Measurements from ENCODE around the gene WDR82. TPM values are rescaled to one million over a fixed set of nuclear protein-coding genes. Genes with fewer than 3 reads are reported as not detected.

WDR82 gene
- total RNA-seq, 2 donors from 2014 or later, result 82.8 to 87.4 TPM

DNA sequence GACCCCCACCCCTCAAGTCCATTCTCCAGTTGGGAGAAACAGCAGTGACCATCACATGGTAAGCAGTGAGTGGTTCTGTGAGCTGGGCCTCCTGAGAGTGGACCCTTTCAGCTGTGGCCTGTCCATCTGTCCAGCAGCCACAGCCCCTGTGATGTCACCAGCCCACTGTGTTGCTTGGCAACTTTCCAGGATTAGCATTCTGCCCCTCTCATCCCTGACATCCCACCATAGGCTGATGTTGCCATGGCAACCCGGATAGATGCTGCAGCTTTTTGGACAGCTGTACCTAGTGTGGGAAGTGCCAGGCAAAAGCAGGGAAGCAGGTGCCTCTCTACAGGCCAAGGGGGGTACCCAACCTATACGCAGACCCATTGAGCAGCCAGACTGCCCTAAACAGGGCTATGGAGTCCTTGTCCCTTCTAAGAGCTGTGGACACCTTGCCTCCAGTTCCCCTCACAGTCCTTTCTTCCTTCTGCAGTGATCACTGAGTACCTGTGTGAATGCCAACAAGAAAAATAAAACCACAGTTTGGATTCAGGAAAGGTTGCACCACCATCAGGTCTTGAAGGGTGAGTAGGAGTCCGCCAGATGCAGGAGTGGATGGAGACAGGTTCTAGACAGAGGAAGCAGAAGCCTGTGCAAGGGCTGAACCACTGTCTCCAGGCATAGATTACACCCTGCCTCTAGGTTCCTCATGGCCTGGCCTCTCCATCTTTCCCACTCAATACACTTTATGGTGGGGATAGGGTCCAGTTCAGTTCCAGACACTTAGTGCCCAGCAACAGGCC lies 37.7 kb upstream of the WDR82 start, which contains the start of gene DNAH1:
TSS of gene DNAH1 (plus strand) at position 343 of the 788 bp plus-strand sequence. CDS start 6,124 bp downstream, outside the sequence.
- no peak for ATAC-seq
- Mint-ChIP-seq H3K27ac (peak within 1 kb of the TSS; percentile 80 to 91), H3K4me3 (peak within 1 kb of the TSS; percentile 49), H3K27me3 (no peaks in the 10 kb centered on the region), H3K9me3 (no peaks in the 10 kb centered on the region), H3K36me3 (no peaks in the 10 kb centered on the region), H3K4me1 (ENCODE audit: low read depth in 2 of 2) (peaks cover 22 to 39% of the 10 kb centered on the region in 2 donors)
- no peak for DNase-seq (ENCODE audit: low spot score)

DNA sequence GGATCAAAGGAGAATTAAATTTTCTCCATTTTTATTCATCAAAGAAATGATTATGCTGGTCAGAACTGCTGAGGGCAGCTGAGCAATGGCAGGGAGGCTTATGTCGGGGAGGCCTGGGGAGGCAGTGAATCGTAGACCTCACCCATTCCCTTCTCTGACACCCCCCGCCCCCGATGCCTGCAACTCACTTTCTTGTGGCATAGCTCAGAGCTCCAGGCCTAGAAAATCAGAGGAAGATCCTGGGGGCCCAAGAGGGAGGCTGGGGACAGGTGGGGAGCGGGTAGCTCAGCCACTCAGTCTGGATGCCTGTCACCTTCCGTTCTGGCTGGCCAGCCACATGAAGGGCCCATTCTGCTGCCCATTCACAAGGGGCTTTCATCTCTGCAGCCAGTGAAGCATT lies 36.6 kb upstream of the WDR82 start:
- Mint-ChIP-seq H3K4me1 (ENCODE audit: low read depth in 2 of 2) (peaks cover 33 to 50% of the 10 kb centered on the region in 2 donors), H3K4me3 (no peak overlapping the region), H3K27me3 (no peaks in the 10 kb centered on the region), H3K27ac (peak overlapping the region; percentile 12 to 91), H3K9me3 (no peaks in the 10 kb centered on the region), H3K36me3 (no peaks in the 10 kb centered on the region)
- ATAC-seq (no peak), DNase-seq (ENCODE audit: low spot score) (peak; percentile 35)

DNA sequence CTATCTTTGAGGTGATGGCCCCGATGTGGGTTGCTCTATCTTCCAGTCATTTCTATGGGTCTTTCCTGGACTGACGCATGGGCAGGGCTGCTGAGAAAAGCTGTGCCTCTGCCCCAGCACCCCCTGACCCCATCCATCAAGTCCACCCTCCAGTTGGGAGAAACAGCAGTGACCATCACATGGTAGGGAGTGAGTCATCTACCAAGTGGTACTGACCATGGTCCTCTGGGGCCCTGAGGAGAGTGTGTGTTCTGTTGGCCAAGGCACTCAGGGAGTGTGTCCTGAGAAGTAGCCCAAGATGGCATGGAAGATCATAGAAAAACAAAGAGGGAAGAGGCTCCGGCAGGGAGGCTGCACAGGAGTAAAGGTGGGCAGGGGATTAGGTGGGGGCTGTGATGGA lies 36.0 kb upstream of the WDR82 start:
- Mint-ChIP-seq H3K4me3 (no peak overlapping the region), H3K27me3 (no peaks in the 10 kb centered on the region), H3K36me3 (no peaks in the 10 kb centered on the region), H3K4me1 (ENCODE audit: low read depth in 2 of 2) (peaks cover 36 to 52% of the 10 kb centered on the region in 2 donors), H3K27ac (peak overlapping the region; percentile 12 to 91), H3K9me3 (no peaks in the 10 kb centered on the region)
- peak; percentile 20 for DNase-seq (ENCODE audit: low spot score)
- no peak for ATAC-seq

DNA sequence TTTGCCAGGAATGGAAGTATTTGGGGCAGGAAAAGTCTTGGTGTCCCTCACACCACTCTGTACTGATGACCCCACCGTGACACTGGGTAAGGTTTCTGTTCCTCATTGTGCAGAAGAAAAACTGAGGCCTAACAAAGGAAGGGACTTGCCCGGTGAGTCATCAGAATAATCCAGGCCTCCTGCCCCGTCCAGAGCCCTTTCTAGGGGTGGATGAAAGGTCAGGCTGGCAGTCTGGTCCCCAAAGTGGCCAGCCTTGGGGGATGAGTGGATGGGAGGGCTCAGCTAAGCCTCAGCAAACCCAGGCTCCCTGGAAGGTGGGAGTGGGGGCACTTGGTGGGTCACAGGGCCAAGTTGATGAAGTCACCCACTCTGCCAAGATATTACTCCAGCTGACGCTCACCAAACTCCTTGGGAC lies 35.3 kb upstream of the WDR82 start:
- H3K4me1 Mint-ChIP-seq (ENCODE audit: low read depth in 2 of 2), result peaks cover 37 to 53% of the 10 kb centered on the region in 2 donors

DNA sequence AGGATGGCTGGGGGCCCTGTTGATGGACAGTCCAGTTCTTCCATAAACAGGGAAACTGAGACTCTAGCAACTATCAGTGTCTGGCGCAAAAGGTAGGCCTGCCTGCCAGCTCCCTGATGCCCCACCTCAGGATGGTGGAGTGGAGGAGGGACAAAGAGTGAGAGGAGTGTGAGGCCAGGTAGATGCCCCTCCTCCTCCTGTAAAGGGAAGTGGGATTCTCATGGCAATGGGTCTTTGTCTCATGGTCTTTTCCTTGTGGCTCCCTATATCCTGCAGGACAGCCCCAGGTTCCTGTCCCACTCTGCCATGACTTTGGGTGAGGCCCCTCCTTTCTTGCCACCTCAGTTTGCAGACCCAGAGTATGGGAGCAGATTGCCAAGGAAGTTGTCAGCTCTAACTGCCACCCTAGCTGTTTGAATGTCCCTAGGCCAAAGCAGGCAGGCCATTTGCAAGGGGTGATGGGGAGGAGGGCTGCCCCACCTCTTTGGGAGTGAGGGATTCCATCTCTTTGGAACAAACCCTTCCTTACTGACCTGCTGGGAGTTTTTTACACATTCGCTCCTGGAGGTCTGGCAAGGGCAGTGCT lies 34.8 kb upstream of the WDR82 start:
- Mint-ChIP-seq H3K9me3 (no peaks in the 10 kb centered on the region), H3K4me1 (ENCODE audit: low read depth in 2 of 2) (peaks cover 39 to 54% of the 10 kb centered on the region in 2 donors), H3K4me3 (no peak overlapping the region), H3K27ac (peak overlapping the region in 1 of 2 donors; percentile 91), H3K27me3 (no peaks in the 10 kb centered on the region), H3K36me3 (no peaks in the 10 kb centered on the region)
- DNase-seq (ENCODE audit: low spot score), result no peak
- no peak for ATAC-seq

More for the DNA sequence above, 35.3 kb upstream of the WDR82 start:
- peak; percentile 52 for DNase-seq (ENCODE audit: low spot score)
- no peaks in the 10 kb centered on the region for H3K9me3 Mint-ChIP-seq
- H3K4me3 Mint-ChIP-seq, result no peak overlapping the region
- no peaks in the 10 kb centered on the region for H3K27me3 Mint-ChIP-seq
- no peak for ATAC-seq
- H3K27ac Mint-ChIP-seq, result peak overlapping the region in 1 of 2 donors; percentile 91
- no peaks in the 10 kb centered on the region for H3K36me3 Mint-ChIP-seq

DNA sequence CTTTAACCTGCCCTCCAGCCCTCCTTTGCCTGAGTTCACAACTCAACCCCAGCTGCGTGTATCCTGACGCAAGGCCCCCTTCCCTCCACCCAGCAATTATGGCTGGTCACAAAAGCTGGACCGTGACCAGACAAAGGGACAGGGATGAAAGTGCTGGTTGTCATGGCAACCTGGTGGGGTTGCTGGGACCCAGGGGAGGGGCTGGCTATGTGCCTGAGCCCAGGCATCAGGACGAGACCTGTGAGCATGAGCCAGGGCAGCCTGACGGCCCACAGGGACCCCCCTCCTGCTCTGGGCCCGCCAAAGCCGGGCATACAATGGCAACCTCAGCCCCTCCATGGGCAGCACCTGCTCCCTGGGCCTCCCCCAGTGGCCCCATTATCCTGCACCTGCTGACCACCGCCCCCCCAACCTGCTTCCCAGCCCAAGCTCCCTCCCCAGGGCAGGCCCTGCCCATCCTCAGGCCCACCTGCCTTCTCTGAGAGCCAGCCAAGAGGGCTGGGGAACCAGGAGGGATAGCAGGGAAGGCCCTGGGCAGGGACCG lies 33.2 kb upstream of the WDR82 start:
- Mint-ChIP-seq H3K4me1 (ENCODE audit: low read depth in 2 of 2) (peaks cover 41 to 56% of the 10 kb centered on the region in 2 donors), H3K9me3 (no peaks in the 10 kb centered on the region), H3K27ac (peak overlapping the region; percentile 66 to 82), H3K27me3 (no peaks in the 10 kb centered on the region), H3K36me3 (no peaks in the 10 kb centered on the region), H3K4me3 (no peak overlapping the region)
- no peak for DNase-seq (ENCODE audit: low spot score)
- no peak for ATAC-seq

DNA sequence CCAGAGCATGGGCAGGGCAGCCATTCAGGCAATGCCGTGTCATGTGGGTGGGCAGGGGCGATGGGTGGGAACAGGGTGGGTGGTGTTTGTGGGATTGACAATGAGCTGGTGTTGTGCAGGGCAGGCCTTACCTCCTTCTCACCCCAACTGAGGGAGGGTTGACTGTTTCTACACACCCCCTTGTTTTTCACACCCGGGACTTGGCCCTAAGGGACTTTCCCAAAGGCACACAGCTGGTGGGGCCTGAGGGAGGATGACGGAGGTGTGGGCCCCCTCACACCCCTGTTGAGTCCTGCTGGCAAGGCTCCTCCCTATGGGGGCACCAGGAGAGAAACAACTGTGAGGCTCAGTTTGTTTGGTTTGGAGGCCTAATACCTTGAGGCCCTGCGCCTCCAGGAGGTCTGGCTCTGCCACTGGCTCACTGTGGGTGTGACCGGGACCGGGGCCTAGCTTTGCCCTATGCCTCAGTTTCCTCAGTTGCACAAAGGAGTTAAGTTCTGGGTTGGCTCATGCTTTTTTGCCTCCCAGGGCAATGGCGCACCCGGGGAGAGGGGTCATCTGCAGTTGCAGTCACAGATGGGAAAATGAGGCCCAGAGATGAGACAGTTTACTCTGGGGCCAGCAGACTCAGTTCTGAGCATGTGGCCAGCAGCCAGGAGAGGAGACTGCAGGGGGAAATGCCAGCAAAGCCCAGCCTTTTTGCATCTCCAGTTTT lies 32.6 kb upstream of the WDR82 start:
- DNase-seq (ENCODE audit: low spot score) (peak; percentile 91), ATAC-seq (peak; percentile 95 to 96)
- Mint-ChIP-seq H3K36me3 (no peaks in the 10 kb centered on the region), H3K4me3 (peak overlapping the region; percentile 22), H3K27me3 (no peaks in the 10 kb centered on the region), H3K9me3 (no peaks in the 10 kb centered on the region), H3K27ac (peak overlapping the region; percentile 66 to 82), H3K4me1 (ENCODE audit: low read depth in 2 of 2) (peaks cover 41 to 57% of the 10 kb centered on the region in 2 donors)

DNA sequence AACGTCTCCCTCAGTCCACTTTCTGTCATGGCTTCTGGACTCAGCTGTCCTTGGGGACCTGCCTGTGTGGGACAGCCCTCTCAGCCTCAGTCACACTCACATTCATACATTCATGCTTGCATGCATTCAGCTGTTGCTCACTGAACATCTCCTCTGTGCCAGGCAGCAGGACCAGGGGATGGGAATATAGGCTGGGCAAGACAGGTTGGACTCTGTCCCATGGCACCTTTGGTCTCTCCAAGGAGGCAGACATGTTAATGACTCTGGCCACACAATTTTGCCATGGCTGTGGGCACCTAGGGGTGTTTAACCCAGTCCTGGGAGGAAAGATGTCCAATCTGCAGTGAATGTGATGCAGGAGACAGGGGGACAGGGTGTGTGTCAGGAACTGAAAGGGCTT lies 29.9 kb upstream of the WDR82 start:
- no peaks in the 10 kb centered on the region for H3K36me3 Mint-ChIP-seq
- peak overlapping the region; percentile 35 to 89 for H3K27ac Mint-ChIP-seq
- H3K27me3 Mint-ChIP-seq, result no peaks in the 10 kb centered on the region
- ATAC-seq, result no peak
- DNase-seq (ENCODE audit: low spot score), result no peak
- no peaks in the 10 kb centered on the region for H3K9me3 Mint-ChIP-seq
- H3K4me3 Mint-ChIP-seq, result no peak overlapping the region
- H3K4me1 Mint-ChIP-seq (ENCODE audit: low read depth in 2 of 2), result peaks cover 41 to 58% of the 10 kb centered on the region in 2 donors

DNA sequence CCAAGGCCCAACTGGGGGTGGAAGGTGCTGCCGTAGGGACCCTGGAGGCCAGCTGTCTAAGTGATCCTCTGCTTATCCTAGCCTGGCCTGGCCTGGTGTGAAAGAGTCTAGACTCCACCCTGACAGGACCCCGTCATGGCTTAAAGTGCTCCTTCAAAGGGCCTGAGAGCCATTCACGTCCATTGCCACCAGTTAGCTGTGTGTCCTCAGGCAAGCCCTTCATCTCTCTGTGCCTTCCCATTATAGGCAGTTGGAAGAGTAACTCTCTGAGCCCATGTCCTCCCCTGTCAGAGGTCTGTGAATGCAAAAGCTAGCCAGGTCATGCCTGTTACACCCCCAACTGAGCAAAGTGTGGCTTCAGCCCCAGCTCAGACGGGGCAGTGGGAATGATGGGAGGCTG lies 28.5 kb upstream of the WDR82 start:
- H3K4me1 Mint-ChIP-seq (ENCODE audit: low read depth in 2 of 2), result peaks cover 41 to 55% of the 10 kb centered on the region in 2 donors
- H3K36me3 Mint-ChIP-seq, result no peaks in the 10 kb centered on the region
- H3K4me3 Mint-ChIP-seq, result no peak overlapping the region
- no peaks in the 10 kb centered on the region for H3K9me3 Mint-ChIP-seq
- H3K27ac Mint-ChIP-seq, result peak overlapping the region; percentile 42 to 89
- no peak for ATAC-seq
- no peaks in the 10 kb centered on the region for H3K27me3 Mint-ChIP-seq
- DNase-seq (ENCODE audit: low spot score), result no peak

DNA sequence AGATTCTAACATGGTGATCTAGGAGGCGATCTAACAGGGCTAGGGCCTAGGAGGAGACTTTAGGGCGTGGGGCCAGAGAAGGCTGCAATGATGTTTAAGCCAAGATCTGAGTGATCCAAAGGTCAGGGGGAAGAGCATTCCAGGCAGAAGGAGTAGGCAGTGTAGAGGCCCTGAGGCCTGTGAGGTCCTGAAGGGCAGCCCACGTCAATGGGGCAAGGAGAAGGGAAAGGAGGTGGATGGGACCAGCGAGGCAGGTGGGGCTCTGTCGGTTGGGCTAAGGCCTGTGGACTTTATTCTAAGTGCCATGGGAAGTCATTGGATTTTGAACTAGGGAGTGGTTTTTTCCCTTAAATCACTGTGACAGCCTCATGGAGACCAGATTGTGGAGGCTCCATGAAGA lies 27.5 kb upstream of the WDR82 start:
- ATAC-seq, result no peak
- Mint-ChIP-seq H3K27ac (peak overlapping the region; percentile 3 to 89), H3K36me3 (no peaks in the 10 kb centered on the region), H3K4me1 (ENCODE audit: low read depth in 2 of 2) (peaks cover 37 to 50% of the 10 kb centered on the region in 2 donors), H3K27me3 (no peaks in the 10 kb centered on the region), H3K9me3 (no peaks in the 10 kb centered on the region), H3K4me3 (no peak overlapping the region)
- no peak for DNase-seq (ENCODE audit: low spot score)

DNA sequence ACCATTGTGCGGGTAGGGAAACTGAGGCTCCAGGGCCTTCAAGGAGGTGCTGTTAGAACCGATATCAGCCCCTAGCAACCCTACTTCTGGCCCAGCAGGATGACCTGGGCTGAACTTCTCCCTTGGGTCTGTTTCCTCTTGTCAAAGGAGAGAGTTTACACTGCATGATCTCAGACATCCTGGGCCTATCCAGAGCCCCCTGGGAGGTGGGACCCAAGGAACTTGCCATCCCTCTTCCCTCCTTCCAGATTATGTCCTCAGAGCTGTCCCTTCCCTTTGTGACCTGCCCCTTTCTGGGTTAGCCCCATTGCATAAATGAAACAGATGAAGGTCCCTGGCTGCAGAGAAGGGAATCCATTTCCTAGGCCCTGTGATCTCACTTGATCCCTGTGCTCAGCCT lies 25.4 kb upstream of the WDR82 start:
- Mint-ChIP-seq H3K27ac (no peak overlapping the region), H3K27me3 (no peaks in the 10 kb centered on the region), H3K4me3 (no peak overlapping the region), H3K9me3 (no peaks in the 10 kb centered on the region), H3K4me1 (ENCODE audit: low read depth in 2 of 2) (peaks cover 24 to 44% of the 10 kb centered on the region in 2 donors), H3K36me3 (no peaks in the 10 kb centered on the region)
- ATAC-seq, result no peak
- no peak for DNase-seq (ENCODE audit: low spot score)

DNA sequence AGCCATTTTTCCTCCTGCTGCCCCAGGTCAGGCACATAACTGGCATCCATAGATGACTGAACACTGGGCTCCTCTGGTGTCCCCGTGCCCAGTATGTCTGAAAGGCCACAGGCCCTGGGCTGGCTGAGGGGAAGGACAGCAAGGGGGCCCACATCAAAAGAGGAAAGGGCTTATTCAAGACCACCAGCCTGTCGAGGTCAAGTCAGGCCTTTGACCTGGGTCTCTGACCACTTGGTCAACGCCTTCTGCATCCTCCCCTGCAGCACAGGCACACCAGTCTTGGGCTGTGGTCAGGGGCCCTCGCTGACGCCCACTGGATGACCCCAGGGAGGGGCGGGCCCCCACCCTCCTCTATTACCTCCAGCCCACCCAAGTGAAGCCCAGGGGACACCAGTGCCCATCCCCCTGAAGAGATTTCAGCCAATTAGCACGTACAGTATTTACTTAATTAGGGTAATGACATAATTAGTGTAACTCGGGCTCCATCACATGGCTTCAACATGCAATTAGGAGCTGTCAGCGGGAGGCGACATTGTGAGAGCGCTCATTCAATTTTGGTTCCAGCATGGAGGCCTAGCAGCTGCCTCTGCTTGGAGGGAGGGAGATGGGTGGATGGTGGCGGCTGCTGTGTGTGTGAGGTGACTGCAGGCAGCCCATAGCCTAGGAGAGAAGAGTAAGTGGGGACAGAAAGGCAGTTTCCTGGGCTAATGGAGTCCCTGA lies 24.1 kb upstream of the WDR82 start:
- no peaks in the 10 kb centered on the region for H3K36me3 Mint-ChIP-seq
- H3K4me1 Mint-ChIP-seq (ENCODE audit: low read depth in 2 of 2), result peaks cover 15 to 38% of the 10 kb centered on the region in 2 donors
- H3K4me3 Mint-ChIP-seq, result no peak overlapping the region
- ATAC-seq, result no peak
- no peaks in the 10 kb centered on the region for H3K27me3 Mint-ChIP-seq
- no peak overlapping the region for H3K27ac Mint-ChIP-seq
- no peak for DNase-seq (ENCODE audit: low spot score)
- no peaks in the 10 kb centered on the region for H3K9me3 Mint-ChIP-seq

All from natural killer cell treated with Interleukin-12 subunit alpha and Interleukin-12 subunit beta and Interleukin-15 and Interleukin-18, amount 100 ng/mL, for 72 hours (primary cell).